Neural progenitor cell (in vitro differentiated cells): ENCODE measurements around the gene TK1. TPM values are rescaled to one million over a fixed set of nuclear protein-coding genes. Genes with fewer than 3 reads are reported as not detected.

ENCODE experiments used
- DNase-seq: peaks from one replicate; pipeline ENCODE4 v3.0.0-alpha.2; 2016; ENCODE audit warnings: low spot score
- H2AFZ ChIP-seq: fragments of 200-600 bp; sonication (generic); replicated peaks from 2 replicates; pipeline ENCODE4 v1.6.1; 2016; ENCODE audit warnings: antibody characterized with exemption
- H3F3A ChIP-seq: fragments of 200-600 bp; sonication (generic); 2 replicates; pipeline ENCODE4 v1.6.1; 2016; ENCODE audit warnings: antibody characterized with exemption, low read depth
- H3K27ac ChIP-seq: fragments of 200-600 bp; sonication (generic); 2 replicates; pipeline ENCODE4 v1.5.1; 2016; ENCODE audit warnings: mild to moderate bottlenecking
- H3K27me3 ChIP-seq: fragments of 200-600 bp; sonication (generic); 2 replicates; pipeline ENCODE4 v1.6.1; 2016; ENCODE audit warnings: mild to moderate bottlenecking, moderate library complexity
- H3K36me3 ChIP-seq: fragments of 200-600 bp; sonication (generic); 2 replicates; pipeline ENCODE4 v1.5.1; 2016
- H3K4me1 ChIP-seq: fragments of 200-600 bp; sonication (generic); 2 replicates; pipeline ENCODE4 v1.6.1; 2016; ENCODE audit warnings: mixed run types
- H3K4me2 ChIP-seq: fragments of 200-600 bp; sonication (generic); 2 replicates; pipeline ENCODE4 v1.6.1; 2016
- H3K4me3 ChIP-seq: fragments of 200-600 bp; sonication (generic); 2 replicates; pipeline ENCODE4 v1.5.1; 2016
- H3K79me2 ChIP-seq: fragments of 200-600 bp; sonication (generic); 2 replicates; pipeline ENCODE4 v1.6.1; 2016; ENCODE audit warnings: low read depth
- H3K9ac ChIP-seq: fragments of 200-600 bp; sonication (generic); 2 replicates; pipeline ENCODE4 v1.6.1; 2016
- H3K9me3 ChIP-seq: fragments of 200-600 bp; sonication (generic); 2 replicates; pipeline ENCODE4 v1.5.1; 2016; ENCODE audit warnings: low read depth
- H4K20me1 ChIP-seq: fragments of 200-600 bp; sonication (generic); 2 replicates; pipeline ENCODE4 v1.6.1; 2016; ENCODE audit warnings: low read depth
- H3K27ac Mint-ChIP-seq: 3 replicates; pipeline ENCODE4 v1.8.0; 2021; ENCODE audit warnings: mixed read lengths
- H3K27me3 Mint-ChIP-seq: 2 replicates; pipeline ENCODE4 v1.8.0; 2022; ENCODE audit warnings: low read depth, mild to moderate bottlenecking, inconsistent platforms, moderate library complexity, mixed read lengths; ENCODE audit not compliant: insufficient read depth
- H3K36me3 Mint-ChIP-seq: 3 replicates; pipeline ENCODE4 v1.8.0; 2021; ENCODE audit warnings: mixed read lengths
- H3K4me1 Mint-ChIP-seq: 3 replicates; pipeline ENCODE4 v1.8.0; 2021; ENCODE audit warnings: mixed read lengths
- H3K4me3 Mint-ChIP-seq: 3 replicates; pipeline ENCODE4 v1.8.0; 2021; ENCODE audit warnings: mild to moderate bottlenecking, moderate library complexity, mixed read lengths
- H3K9me3 Mint-ChIP-seq: 3 replicates; pipeline ENCODE4 v1.8.0; 2020; ENCODE audit warnings: mixed read lengths
- CTCF ChIP-seq: fragments of 200-600 bp; sonication (generic); IDR thresholded peaks from 2 replicates; pipeline ENCODE4 v1.5.1; 2017; ENCODE audit warnings: antibody characterized with exemption, mild to moderate bottlenecking
- EZH2 ChIP-seq: fragments of 200-600 bp; sonication (generic); IDR thresholded peaks from 2 replicates; pipeline ENCODE4 v1.6.1; 2017; ENCODE audit warnings: antibody characterized with exemption, mild to moderate bottlenecking, moderate library complexity
- EZH2phosphoT487 ChIP-seq: fragments of 200-600 bp; sonication (generic); IDR thresholded peaks from 2 replicates; pipeline ENCODE4 v1.6.1; 2017; ENCODE audit warnings: antibody characterized with exemption
- total RNA-seq: library from RNA; depleted of rRNA; stranded (reverse); fragments of >200 nt; gene quantifications from 2 replicates; pipeline ENCODE4 v1.2.3, GENCODE V29; 2015; ENCODE audit warnings: low replicate concordance

TK1 gene
- total RNA-seq, 1 donor from 2014 or later: 27.3 TPM

GRCh38 chr17:78205124-78205775 is 18.4 kb upstream of the TK1 start:
- no peak for DNase-seq
- H3K9me3 ChIP-seq: no peaks in the 10 kb centered on the region
- H3K27ac Mint-ChIP-seq: no peak overlapping the region
- no peaks in the 10 kb centered on the region for H3K36me3 ChIP-seq
- no peak overlapping the region for H3K9ac ChIP-seq
- H3K4me2 ChIP-seq: no peak overlapping the region
- H4K20me1 ChIP-seq: no peaks in the 10 kb centered on the region
- peaks cover 2% of the 10 kb centered on the region for H3K27me3 Mint-ChIP-seq
- H3K4me1 Mint-ChIP-seq: no peaks in the 10 kb centered on the region
- H2AFZ ChIP-seq: no peak overlapping the region
- H3K9me3 Mint-ChIP-seq: no peaks in the 10 kb centered on the region
- H3K79me2 ChIP-seq: no peaks in the 10 kb centered on the region
- H3F3A ChIP-seq: no peaks in the 10 kb centered on the region
- H3K4me3 ChIP-seq: no peak overlapping the region
- TF ChIP-seq CTCF (no peak), EZH2phosphoT487 (no peak), EZH2 (no peak)
- no peaks in the 10 kb centered on the region for H3K4me1 ChIP-seq
- H3K27me3 ChIP-seq: no peaks in the 10 kb centered on the region
- peaks cover 4% of the 10 kb centered on the region for H3K36me3 Mint-ChIP-seq
- H3K27ac ChIP-seq: no peak overlapping the region
- no peak overlapping the region for H3K4me3 Mint-ChIP-seq

GRCh38 chr17:78204387-78205123 is 17.7 kb upstream of the TK1 start:
- no peaks in the 10 kb centered on the region for H3K79me2 ChIP-seq
- no peak for DNase-seq
- H3K36me3 Mint-ChIP-seq: peaks cover 4% of the 10 kb centered on the region

GRCh38 chr17:78202666-78203065 is 15.8 kb upstream of the TK1 start:
- Mint-ChIP-seq H3K4me1 (no peaks in the 10 kb centered on the region), H3K27ac (no peak overlapping the region), H3K36me3 (peaks cover 9% of the 10 kb centered on the region), H3K9me3 (no peaks in the 10 kb centered on the region), H3K27me3 (peaks cover 4% of the 10 kb centered on the region), H3K4me3 (no peak overlapping the region)
- Histone ChIP-seq H3K4me3 (no peak overlapping the region), H3K27me3 (no peaks in the 10 kb centered on the region), H3K4me2 (no peak overlapping the region), H3K79me2 (no peaks in the 10 kb centered on the region), H3K9ac (no peak overlapping the region), H3F3A (no peaks in the 10 kb centered on the region), H3K4me1 (no peaks in the 10 kb centered on the region), H2AFZ (no peak overlapping the region), H3K9me3 (no peaks in the 10 kb centered on the region), H4K20me1 (no peaks in the 10 kb centered on the region), H3K27ac (no peak overlapping the region), H3K36me3 (no peaks in the 10 kb centered on the region)
- no peak for DNase-seq
- no peak for TF ChIP-seq CTCF
- TF ChIP-seq EZH2phosphoT487: no peak
- no peak for TF ChIP-seq EZH2

More at GRCh38 chr17:78204387-78205123, 17.7 kb upstream of the TK1 start:
- H3K9me3 ChIP-seq: no peaks in the 10 kb centered on the region
- H4K20me1 ChIP-seq: no peaks in the 10 kb centered on the region
- no peaks in the 10 kb centered on the region for H3F3A ChIP-seq
- Mint-ChIP-seq H3K27ac (no peak overlapping the region), H3K4me3 (no peak overlapping the region), H3K4me1 (no peaks in the 10 kb centered on the region), H3K27me3 (peaks cover 2% of the 10 kb centered on the region), H3K9me3 (no peaks in the 10 kb centered on the region)
- no peak overlapping the region for H3K4me2 ChIP-seq
- no peak overlapping the region for H3K4me3 ChIP-seq
- H3K4me1 ChIP-seq: no peaks in the 10 kb centered on the region
- no peak overlapping the region for H2AFZ ChIP-seq
- H3K27me3 ChIP-seq: no peaks in the 10 kb centered on the region
- H3K36me3 ChIP-seq: no peaks in the 10 kb centered on the region
- H3K27ac ChIP-seq: no peak overlapping the region
- H3K9ac ChIP-seq: no peak overlapping the region
- TF ChIP-seq CTCF (no peak), EZH2 (no peak), EZH2phosphoT487 (no peak)
